HG03108 (cell line): Measurements from ENCODE around the gene YLPM1.

Experiments
- ATAC-seq: cut with Tn5 transposase; IDR thresholded peaks from one replicate; pipeline ENCODE4 v1.9.1; 2021; ENCODE audit warnings: moderate library complexity; ENCODE audit not compliant: unreplicated experiment

The YLPM1 gene

DNA sequence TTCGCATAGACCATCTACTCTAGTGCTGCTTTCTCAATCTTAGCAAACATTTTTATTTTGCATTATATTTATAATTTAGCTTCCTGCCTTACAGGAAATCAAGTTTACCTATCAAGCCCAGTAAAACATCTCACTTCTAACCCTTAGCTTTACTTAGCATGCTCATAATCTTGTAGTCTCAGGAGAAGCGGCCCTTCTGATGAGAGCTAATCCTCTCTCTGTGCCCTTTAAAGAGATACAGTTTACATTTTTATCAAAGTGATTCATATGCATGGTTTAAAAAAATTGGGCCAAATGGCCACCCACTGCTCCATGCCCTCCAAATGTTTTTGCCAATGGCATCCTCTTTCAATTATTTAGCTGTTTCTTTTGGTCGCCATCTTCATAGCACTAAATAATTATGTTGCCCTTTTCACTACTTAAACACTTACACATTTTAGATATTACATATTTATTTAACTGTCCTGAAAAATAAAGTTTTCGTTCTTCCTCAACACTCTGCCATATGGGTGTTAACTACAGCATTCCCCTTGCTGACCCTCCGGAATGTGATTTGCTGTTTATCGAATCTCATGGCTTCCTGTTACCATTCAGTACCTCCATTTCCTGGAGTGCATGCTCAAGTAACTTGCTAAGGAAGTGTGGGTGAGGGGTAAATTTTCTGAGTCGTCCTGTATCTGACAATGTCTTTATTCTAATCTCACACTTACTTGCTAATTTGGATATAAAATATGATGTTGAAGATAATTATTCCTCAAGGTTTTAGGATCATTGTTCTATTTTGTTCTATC lies 29.3 kb downstream of the YLPM1 start:
- no peak for ATAC-seq

- ATAC-seq: no peak
Observed at GRCh38 chr14:74793506-74794155, 30.5 kb downstream of the YLPM1 start.

DNA sequence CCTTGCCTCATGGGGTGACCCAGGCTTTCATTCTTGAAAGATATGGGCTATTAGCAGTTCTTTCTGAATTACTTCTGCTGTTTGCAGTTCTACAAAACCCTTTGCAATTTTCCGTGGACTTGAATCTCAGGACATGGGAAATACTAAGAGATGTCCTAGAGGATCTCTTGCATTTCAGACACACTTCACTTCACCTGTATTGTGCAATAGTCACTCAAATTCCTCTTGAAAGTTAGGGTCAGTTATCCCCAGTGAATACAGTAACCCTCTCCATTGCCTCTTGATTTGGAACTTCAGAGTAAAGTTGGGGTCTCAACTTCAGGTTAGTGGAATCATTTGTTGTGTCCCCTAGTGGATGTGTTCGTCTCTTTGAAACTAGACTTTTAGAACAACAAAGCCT lies 31.8 kb downstream of the YLPM1 start:
- no peak for ATAC-seq

- no peak for ATAC-seq
Observed at GRCh38 chr14:74799765-74800164, 36.6 kb downstream of the YLPM1 start.

DNA sequence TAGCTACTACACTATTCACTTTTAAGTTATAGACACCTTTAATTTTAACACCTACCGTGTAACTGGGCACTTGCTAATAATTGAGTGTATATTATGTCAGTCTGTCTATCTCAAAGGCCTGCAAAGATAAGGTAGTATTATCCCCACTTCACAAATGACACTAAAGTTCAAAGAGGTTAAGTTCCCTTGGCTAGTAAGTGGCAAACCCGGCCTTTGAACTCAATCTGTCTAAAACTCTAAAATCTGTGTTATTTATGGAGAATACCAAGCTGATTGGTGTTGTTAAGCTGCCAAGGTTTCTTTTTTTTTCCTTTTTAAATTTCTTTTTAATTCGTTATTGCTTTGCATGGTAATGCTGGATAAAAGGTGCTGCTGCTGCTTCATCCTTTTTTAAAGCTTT lies 37.7 kb downstream of the YLPM1 start:
- no peak for ATAC-seq

DNA sequence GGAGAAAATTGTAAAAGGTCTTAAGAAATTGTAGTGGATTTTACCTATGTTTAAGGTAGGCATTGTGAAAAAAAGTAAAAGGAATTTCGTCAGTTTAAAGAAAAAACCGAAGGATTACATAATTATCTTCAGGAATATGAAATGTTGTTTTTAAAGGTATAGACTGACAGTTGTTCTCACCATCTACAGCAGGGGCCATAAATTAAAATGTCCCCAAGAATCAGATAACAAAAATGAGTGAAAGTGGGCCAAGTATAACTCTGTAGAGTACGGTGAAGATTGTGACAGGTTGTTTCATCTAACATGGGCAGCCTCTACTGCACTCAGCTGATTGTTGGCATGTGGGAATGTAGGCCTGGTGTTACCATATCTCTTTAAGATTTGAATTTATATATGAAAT lies 38.3 kb downstream of the YLPM1 start:
- no peak for ATAC-seq

DNA sequence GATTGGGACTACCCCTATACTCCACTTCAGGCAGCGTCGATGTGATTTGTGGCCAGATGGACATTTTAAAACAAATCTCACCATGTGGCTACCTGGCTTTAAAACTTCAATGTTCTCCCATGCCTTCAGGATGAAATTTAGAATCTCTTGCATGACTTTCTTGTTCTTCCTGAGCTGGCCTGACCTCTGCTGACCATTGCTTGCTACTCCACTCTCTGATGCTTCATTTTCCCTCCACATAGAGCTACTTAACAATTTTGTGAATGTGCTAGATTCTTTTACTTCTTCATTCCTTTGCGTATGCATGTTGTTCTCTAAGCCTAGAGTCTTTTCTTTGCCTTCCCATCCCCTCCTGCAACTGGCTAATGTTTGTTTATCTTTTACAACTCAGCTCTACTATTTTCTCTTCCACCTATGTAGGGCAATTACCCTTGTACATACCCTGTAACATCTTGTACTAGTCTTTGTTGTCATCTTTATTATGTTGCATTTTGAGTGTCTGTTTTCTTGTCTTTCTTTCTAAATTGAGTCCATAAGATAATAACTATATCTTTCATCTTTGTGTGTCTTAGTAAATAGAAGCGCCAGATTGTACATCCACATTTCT lies 41.2 kb downstream of the YLPM1 start:
- ATAC-seq: no peak

DNA sequence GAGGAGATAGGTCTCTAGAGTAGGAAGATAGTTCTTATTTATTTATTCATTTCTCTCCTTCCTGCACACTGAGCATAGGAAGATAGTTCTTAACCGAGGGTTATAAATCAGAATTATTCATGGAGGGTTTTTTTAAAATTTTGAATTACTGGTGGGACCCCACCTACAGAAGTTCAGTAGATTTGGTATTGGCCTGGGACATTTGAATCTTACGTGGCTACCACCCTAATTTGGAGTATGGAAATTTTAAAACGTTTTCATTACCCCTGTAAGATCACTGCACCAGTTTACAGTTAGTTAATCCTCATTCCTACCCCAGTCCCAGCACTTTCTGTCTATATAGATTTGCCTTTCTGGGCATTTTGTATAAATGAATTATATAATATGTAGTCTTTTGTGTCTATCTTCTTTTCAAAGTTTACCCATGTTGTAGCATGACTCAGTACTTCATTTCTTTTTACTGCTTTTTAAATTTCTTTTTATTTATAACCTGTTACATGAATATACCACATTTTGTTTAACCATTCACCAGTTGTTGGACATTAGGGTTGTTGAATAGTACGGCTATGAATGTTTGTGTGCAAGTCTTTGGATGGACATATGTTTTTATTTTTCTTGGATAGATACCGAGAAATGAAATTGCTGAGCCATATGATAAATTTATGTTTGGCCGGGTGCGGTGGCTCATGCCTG lies 44.9 kb downstream of the YLPM1 start:
- no peak for ATAC-seq

DNA sequence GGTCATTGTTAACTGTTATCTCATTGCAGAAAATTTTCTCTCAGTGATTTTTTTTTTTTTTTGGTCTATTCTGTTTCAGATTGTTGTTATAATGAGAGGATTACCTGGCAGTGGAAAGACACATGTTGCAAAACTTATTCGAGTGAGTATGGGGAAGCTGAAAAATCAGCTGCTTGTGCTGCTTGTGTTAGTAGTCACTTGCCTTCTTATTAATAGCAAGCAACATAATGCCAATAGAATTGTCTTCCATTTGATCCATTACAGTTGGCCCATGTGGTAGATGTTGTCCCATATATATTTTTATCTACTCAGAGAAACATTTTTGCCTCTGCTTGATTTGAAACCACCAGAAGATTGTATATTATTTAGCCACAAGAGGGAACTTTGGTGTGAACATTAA lies 53.0 kb downstream of the YLPM1 start:
- no peak for ATAC-seq

GRCh38 chr14:74820288-74820687 lies 57.2 kb downstream of the YLPM1 start:
- ATAC-seq: no peak

DNA sequence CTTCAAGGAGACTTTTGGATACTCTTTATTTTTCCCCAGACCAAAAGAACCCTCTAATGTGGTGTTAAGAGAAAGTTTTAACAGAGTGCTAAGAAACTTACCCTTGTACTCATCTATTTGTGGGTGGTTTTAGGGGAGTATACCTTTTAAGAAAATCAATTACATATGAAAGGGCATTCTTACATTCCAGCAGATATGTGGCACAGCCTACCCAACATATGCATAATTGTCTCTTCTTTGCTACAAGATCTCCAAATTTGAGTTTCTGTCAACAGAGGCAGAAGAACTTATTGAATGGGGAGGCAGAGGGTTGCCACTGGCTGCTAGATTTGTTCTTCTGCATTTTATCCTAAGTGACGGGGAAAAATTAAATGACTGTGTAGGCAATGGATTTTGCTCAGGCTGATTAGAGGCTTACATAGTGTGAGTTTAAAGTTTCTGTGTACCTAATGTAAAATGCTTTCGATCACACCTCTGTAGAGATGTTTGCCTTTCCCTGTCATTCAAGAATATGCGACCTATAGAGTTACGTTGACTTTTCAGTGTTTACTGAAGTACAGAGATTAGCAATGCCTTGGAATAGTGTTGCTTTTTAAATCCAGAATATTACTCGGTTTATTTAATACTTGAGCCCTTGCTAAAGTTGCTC lies 58.3 kb downstream of the YLPM1 start:
- no peak for ATAC-seq

DNA sequence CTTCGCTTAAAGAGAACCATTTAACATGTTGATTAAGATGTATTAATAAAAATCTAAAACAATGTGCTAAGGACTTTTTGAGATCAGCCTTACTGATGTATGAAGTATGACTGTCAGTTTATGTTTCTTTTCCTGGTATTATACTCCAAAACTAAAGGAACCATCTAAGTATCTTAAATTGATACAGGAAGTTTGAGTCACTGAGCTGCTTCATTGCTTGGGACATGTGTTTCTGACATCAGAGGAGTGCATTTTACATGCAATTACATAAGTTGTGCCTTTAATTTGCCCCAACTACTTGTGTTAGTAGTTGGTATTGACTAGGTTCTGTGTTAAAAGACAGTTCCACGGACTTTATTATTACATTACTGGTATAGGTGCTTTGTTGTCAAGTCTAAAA lies 61.9 kb downstream of the YLPM1 start:
- no peak for ATAC-seq

DNA sequence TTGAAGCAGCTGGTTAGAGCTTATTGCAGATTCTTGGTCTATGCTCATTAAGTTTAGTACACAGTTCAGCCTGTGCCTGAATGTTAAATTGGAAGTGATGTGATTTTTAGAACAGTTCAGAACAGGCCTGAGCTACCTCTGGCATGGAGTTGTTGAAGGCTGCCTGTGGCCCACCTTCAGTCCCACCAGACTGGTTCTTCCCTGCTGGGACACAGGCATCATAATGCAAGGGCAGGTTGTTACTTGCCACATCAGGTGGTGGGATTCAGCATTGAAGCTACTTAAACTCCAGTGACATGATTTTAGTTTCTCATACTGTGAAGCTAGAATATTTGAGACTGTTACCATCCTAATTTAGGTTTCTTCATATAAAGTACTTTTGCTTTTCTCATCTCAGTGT lies 63.5 kb downstream of the YLPM1 start:
- ATAC-seq: no peak

GRCh38 chr14:74829251-74829650 lies 66.1 kb downstream of the YLPM1 start:
- ATAC-seq: no peak

DNA sequence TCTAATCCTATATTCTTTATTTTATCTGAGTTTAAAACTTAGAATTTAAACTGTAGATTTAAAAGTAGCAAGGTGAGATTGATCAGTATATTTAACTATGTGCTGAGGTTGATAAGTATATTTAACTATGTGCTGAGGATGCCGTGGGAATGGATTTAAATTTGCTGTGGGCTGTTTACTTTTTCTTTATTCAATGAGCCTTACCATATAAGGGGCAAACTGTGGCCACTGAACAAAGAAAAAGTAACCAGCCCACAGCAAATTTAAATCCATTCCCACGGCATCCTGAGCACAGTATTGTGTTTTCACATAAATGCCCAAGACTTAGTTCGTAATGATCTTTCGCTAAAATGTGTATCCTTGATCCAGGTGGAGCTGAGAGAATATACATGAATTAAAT lies 69.7 kb downstream of the YLPM1 start:
- no peak for ATAC-seq

DNA sequence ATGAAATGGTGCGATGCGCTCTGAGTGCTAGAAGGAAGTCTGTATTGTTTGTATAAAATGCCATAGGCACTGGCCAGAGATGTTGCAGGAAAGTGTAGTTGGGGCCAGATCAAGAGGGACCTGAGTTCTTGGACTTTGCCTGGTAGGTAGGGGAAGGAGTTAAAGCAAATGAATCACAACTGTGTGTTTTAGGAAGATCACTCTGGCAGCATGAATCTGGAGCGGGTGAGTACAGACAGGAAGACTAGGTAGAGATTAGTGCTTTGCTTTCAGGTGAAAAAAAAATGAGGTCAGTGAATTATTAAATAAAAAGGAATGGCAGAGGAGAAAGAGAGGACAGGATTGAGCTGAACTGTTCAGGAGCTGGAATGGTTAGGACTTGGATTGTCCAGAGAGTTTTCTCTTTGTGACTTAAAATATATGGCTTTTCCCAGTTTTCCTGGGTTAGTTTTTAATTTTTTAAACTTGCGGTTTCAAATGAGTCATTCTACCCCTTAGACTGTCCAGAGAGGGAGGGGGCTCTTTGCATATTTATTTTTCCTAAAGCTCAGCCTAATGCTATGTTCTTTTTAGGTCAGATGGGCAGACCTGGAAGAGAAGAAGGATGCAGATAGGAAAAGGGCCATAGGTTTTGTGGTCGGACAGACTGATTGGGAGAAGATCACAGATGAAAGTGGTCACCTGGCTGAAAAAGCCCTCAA lies 71.7 kb downstream of the YLPM1 start:
- ATAC-seq: no peak

DNA sequence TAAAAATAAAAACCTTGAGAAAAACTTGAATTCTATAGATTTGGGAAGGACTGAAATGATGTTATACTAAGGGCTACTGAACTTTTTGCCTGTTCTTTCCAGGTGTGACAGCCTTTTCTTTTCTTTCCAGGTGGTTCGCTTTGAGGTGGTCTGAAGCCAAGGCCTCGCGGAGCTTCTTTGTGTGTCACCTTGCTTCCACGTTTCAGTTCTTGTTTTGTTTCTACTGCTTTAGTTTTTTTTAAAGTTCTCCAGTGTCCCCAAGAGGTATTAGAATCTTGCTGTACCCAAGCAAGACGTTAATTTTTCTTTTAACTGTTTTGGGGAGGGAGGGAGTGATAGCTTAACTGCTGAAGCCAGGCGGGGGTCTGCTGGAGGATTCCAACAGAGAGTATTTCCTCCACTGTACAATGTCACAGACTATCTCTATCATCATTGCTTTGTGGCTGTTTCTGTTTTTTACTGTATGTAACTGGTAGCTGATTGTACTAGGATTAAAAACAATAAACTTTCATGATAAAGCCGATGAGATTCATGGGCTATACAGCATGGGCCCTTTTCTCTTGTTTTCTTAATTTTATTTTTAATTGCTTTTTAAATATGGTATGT lies 72.6 kb downstream of the YLPM1 start:
- ATAC-seq: no peak

DNA sequence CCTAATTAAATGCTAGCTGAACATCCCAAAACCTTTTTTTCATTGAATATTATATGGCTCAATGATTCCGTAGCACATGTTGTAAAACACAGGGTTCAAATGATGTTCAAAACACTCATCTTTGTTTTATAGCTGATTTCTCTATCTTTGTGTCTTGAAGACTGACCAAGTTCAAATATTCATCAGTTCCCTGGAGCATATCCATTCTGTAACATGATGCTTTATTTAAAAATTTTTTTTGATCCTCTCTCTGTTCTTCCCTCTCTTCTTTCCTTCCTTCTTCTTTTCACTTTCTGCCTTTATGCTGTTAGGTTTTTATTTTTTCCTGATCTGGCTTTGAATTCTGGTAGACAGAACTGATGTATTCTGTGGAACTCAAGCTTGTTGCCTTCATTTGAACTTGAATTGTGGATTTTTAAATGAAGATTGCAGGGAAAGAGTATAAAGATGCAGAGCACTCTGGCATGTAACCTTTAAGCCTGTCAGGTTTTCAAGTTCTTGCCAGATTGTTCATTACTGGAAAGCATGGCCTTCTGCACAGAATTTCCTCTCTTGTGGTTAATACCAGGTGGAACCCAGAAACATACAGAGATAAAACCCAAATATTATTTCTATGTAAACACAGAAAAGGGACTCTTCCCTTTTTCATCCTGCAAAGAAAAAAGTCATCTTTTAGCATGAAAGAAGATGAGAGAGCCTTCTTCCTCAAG lies 73.3 kb downstream of the YLPM1 start:
- no peak for ATAC-seq

- ATAC-seq: no peak
Observed at GRCh38 chr14:74838166-74838565, 75.0 kb downstream of the YLPM1 start.

DNA sequence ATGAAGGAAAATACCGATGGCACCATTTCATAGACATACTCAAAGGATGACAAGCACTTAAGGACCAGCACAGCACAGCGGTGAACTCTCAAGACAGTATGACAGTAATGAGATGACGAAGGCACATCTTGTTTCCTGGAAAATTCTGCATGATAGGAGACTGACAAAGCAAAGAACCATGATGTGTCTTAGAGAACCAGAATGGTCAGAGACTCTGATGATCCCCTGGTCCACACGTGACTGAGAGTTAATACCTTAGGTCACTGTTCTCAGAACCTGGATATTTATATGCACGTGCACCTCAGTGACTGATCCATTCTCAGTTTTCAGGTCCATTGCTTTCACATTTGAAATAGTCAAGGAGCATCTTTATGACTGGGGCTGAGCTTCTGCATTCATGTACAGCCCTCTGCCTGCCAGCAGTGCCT lies 77.5 kb downstream of the YLPM1 start:
- ATAC-seq: no peak
